GM19043 (cell line): Measurements from ENCODE around the gene SMIM44.
"Not testable (repeated sequence)": the region's sequence is repeated elsewhere in the genome, so short reads cannot be mapped to it uniquely, and the experiment has no call there.

Experiments used
- ATAC-seq: cut with Tn5 transposase; IDR thresholded peaks from one replicate; pipeline ENCODE4 v1.9.1; 2021; ENCODE audit warnings: low read depth; ENCODE audit not compliant: unreplicated experiment

Gene SMIM44

GRCh38 chr19:3462991-3463713, 20.1 kb downstream of the SMIM44 start:
- no peak for ATAC-seq

- no peak for ATAC-seq
These were observed 23.2 kb downstream of the SMIM44 start for GRCh38 chr19:3459965-3460582.

- ATAC-seq, result no peak
These were observed 24.0 kb downstream of the SMIM44 start for GRCh38 chr19:3459089-3459881.

GRCh38 chr19:3458229-3459088, 24.8 kb downstream of the SMIM44 start:
- no peak for ATAC-seq

GRCh38 chr19:3457528-3458228, 25.6 kb downstream of the SMIM44 start:
- no peak for ATAC-seq

- ATAC-seq, result no peak
These were observed 26.2 kb downstream of the SMIM44 start for GRCh38 chr19:3456925-3457527.

- no peak for ATAC-seq
These were observed 27.2 kb downstream of the SMIM44 start for GRCh38 chr19:3455960-3456601.

- ATAC-seq, result no peak
These were observed 27.8 kb downstream of the SMIM44 start for GRCh38 chr19:3455393-3455955.

GRCh38 chr19:3454656-3455392, 28.4 kb downstream of the SMIM44 start:
- ATAC-seq, result no peak

- ATAC-seq, result no peak
These were observed 29.4 kb downstream of the SMIM44 start for GRCh38 chr19:3453840-3454239.

- ATAC-seq, result not testable (repeated sequence)
These were observed 30.4 kb downstream of the SMIM44 start for GRCh38 chr19:3452942-3453214.

GRCh38 chr19:3452171-3452941, 30.9 kb downstream of the SMIM44 start:
- ATAC-seq, result no peak

GRCh38 chr19:3451451-3451866, 31.8 kb downstream of the SMIM44 start:
- no peak for ATAC-seq

GRCh38 chr19:3450796-3451411, 32.3 kb downstream of the SMIM44 start:
- ATAC-seq, result no peak

GRCh38 chr19:3448616-3449334, 34.5 kb downstream of the SMIM44 start:
- no peak for ATAC-seq

- ATAC-seq, result not testable (repeated sequence)
These were observed 36.6 kb downstream of the SMIM44 start for GRCh38 chr19:3446657-3447056.
